Measurements from ENCODE around the gene C15orf39.

DNA sequence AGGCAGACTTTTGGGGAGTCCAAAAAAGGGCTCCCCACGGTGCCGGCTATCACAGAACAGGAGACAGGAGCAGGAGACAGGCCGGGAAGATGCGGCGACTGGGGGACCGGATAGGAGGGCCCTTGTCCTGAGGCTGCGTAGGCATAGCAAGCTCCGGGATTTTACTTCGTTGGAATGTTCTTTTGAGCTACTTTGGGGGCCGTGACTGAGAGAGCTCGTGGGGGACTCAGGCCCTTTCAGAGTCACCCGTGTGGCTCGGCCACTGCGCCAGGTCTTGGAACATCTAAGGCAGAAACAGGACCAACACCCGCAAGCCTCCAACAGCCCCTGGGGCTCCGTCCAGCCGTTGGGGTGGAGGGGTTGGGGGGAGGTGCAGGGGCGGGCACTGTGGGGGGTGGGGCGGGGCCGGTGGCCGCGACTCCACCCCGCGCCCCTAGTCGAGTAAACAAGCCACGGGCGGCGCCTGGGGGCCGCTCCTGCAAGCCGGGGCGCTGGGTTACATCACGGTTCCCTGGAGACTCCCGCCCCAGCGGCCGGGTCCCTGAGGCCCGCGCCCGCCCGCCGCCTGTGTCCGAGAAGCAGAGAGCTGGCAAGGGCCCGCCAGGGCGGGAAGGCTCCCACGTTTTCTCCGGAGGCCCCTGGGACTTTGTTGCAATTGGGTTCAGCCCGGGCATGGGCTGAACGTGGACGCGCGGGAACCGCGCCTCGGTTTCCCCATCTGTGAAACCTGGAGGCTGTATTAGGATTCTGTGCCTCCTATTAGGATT lies 23.3 kb upstream of the C15orf39 start:
- TF ChIP-seq, protein P1, sequence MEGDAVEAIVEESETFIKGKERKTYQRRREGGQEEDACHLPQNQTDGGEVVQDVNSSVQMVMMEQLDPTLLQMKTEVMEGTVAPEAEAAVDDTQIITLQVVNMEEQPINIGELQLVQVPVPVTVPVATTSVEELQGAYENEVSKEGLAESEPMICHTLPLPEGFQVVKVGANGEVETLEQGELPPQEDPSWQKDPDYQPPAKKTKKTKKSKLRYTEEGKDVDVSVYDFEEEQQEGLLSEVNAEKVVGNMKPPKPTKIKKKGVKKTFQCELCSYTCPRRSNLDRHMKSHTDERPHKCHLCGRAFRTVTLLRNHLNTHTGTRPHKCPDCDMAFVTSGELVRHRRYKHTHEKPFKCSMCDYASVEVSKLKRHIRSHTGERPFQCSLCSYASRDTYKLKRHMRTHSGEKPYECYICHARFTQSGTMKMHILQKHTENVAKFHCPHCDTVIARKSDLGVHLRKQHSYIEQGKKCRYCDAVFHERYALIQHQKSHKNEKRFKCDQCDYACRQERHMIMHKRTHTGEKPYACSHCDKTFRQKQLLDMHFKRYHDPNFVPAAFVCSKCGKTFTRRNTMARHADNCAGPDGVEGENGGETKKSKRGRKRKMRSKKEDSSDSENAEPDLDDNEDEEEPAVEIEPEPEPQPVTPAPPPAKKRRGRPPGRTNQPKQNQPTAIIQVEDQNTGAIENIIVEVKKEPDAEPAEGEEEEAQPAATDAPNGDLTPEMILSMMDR (IDR thresholded peaks at IDR 0.05; ENCODE audit: low read depth, low read length): no peak
- no peak for TF ChIP-seq EZH2phosphoT487 (IDR thresholded peaks at IDR 0.05; ENCODE audit: low read depth)

All from OCI-LY3 (cell line).